ENCODE data around the gene SNORC. TPM values are rescaled to one million over a fixed set of nuclear protein-coding genes. Genes with fewer than 3 reads are reported as not detected.

SNORC gene
- total RNA-seq, 2 donors from 2014 or later = 1.8 TPM; not detected in 1

- no peak for TF ChIP-seq POLR2A (IDR thresholded peaks at IDR 0.05)
- TF ChIP-seq CTCF (IDR thresholded peaks at IDR 0.05) = no peak
- no peak for ATAC-seq
- Histone ChIP-seq H3K27ac (no peak overlapping the region), H3K9me3 (no peaks in the 10 kb centered on the region), H3K27me3 (no peaks in the 10 kb centered on the region), H3K36me3 (replicated peaks in 1 of 2; ENCODE audit: insufficient read depth in 1 of 2, low read depth in 2 of 2) (no peaks in the 10 kb centered on the region), H3K4me1 (peaks cover 14% of the 10 kb centered on the region), H3K4me3 (no peak overlapping the region)
- 86 to 90% methylated on average over 4 to 20 of the region's 20 CpGs for WGBS, 2 donors
- intact Hi-C loops (cut with DNase I) = no loop called here
- DNase-seq = no peak
Measured at GRCh38 chr2:232878855-232879617, 9.0 kb downstream of the SNORC start.

GRCh38 chr2:232879618-232880494, 9.8 kb downstream of the SNORC start:
- no peaks in the 10 kb centered on the region for H3K9me3 ChIP-seq
- no peak overlapping the region for H3K27ac ChIP-seq
- ATAC-seq = no peak
- no peak for DNase-seq
- no peaks in the 10 kb centered on the region for H3K27me3 ChIP-seq
- no peaks in the 10 kb centered on the region for H3K36me3 ChIP-seq (replicated peaks in 1 of 2; ENCODE audit: insufficient read depth in 1 of 2, low read depth in 2 of 2)
- intact Hi-C loops (cut with DNase I) = loop anchor here (10.0 kb wide), 1 partner anchor 155 kb away; the partner anchor contains the start of gene NEU2
- H3K4me1 ChIP-seq = peaks cover 14% of the 10 kb centered on the region
- 84 to 87% methylated on average over 15 to 20 of the region's 21 CpGs for WGBS, 2 donors
- TF ChIP-seq POLR2A (IDR thresholded peaks at IDR 0.05) (no peak), CTCF (IDR thresholded peaks at IDR 0.05) (no peak)
- no peak overlapping the region for H3K4me3 ChIP-seq

GRCh38 chr2:232880764-232881351, 10.8 kb downstream of the SNORC start:
- H3K27me3 ChIP-seq = no peaks in the 10 kb centered on the region
- no peaks in the 10 kb centered on the region for H3K9me3 ChIP-seq
- no peaks in the 10 kb centered on the region for H3K36me3 ChIP-seq (replicated peaks in 1 of 2; ENCODE audit: insufficient read depth in 1 of 2, low read depth in 2 of 2)
- DNase-seq (no peak), ATAC-seq (no peak)
- peaks cover 7% of the 10 kb centered on the region for H3K4me1 ChIP-seq
- 73 to 74% methylated on average over 3 to 14 of the region's 17 CpGs for WGBS, 2 donors
- intact Hi-C loops (cut with DNase I) = loop anchor here (10.0 kb wide), 1 partner anchor 154 kb away; the partner anchor contains the start of gene NEU2
- H3K4me3 ChIP-seq = no peak overlapping the region
- TF ChIP-seq CTCF (IDR thresholded peaks at IDR 0.05) = no peak
- TF ChIP-seq POLR2A (IDR thresholded peaks at IDR 0.05) = no peak
- no peak overlapping the region for H3K27ac ChIP-seq

- Histone ChIP-seq H3K36me3 (replicated peaks in 1 of 2; ENCODE audit: insufficient read depth in 1 of 2, low read depth in 2 of 2) (no peaks in the 10 kb centered on the region), H3K27me3 (no peaks in the 10 kb centered on the region), H3K4me3 (no peak overlapping the region), H3K27ac (no peak overlapping the region), H3K9me3 (no peaks in the 10 kb centered on the region), H3K4me1 (no peaks in the 10 kb centered on the region)
- DNase-seq (no peak), ATAC-seq (no peak)
- intact Hi-C loops (cut with DNase I) = loop anchor here (10.0 kb wide), 1 partner anchor 153 kb away; the partner anchor contains the start of gene NEU2
- 93% methylated on average over 17 of the region's 17 CpGs; no CpG with 5 or more reads in 1 of the 2 donors for whole genome bisulfite sequencing, 2 donors
- TF ChIP-seq POLR2A (IDR thresholded peaks at IDR 0.05) = no peak
- TF ChIP-seq CTCF (IDR thresholded peaks at IDR 0.05) = no peak
Measured at GRCh38 chr2:232882085-232882484, 12.0 kb downstream of the SNORC start.

All from body of pancreas (tissue), 4 donors.